WERI-Rb-1 (cell line): ENCODE measurements around the gene EHD4.

Experiments used
- DNase-seq: peaks from one replicate; pipeline ENCODE4 v3.0.0-alpha.2; 2020
- H3K27ac ChIP-seq: fragments of 250-450 bp; sonication (Bioruptor Pico); 2 replicates; pipeline ENCODE4 v1.5.1; 2020; ENCODE audit warnings: mild to moderate bottlenecking, moderate library complexity
- H3K27me3 ChIP-seq: fragments of 250-450 bp; sonication (Bioruptor Pico); 2 replicates; pipeline ENCODE4 v1.5.1; 2021; ENCODE audit warnings: mild to moderate bottlenecking, low read depth, moderate library complexity; ENCODE audit not compliant: insufficient read depth, severe bottlenecking
- H3K36me3 ChIP-seq: fragments of 250-450 bp; sonication (Bioruptor Pico); 2 replicates; pipeline ENCODE4 v1.5.1; 2020; ENCODE audit warnings: mild to moderate bottlenecking, moderate library complexity
- H3K4me3 ChIP-seq: 2 replicates; pipeline ENCODE4 v1.5.1; 2011; ENCODE audit warnings: low read depth, mild to moderate bottlenecking, control low read depth, low read length
- H3K9me3 ChIP-seq: fragments of 250-450 bp; sonication (Bioruptor Pico); 2 replicates; pipeline ENCODE4 v1.5.1; 2021; ENCODE audit warnings: mild to moderate bottlenecking, moderate library complexity; ENCODE audit not compliant: severe bottlenecking
- CTCF ChIP-seq: IDR thresholded peaks from 2 replicates; pipeline ENCODE4 v1.5.1; 2011; ENCODE audit warnings: low read depth, mild to moderate bottlenecking, control low read depth, inconsistent platforms, low read length

EHD4 gene

GRCh38 chr15:41851167-41851523, 121.2 kb downstream of the EHD4 start:
- Histone ChIP-seq H3K27me3 (no peaks in the 10 kb centered on the region), H3K36me3 (peaks cover 17% of the 10 kb centered on the region), H3K9me3 (no peaks in the 10 kb centered on the region), H3K27ac (no peak overlapping the region), H3K4me3 (no peak overlapping the region)
- DNase-seq = no peak
- no peak for TF ChIP-seq CTCF

- Histone ChIP-seq H3K27me3 (no peaks in the 10 kb centered on the region), H3K27ac (no peak overlapping the region), H3K9me3 (no peaks in the 10 kb centered on the region), H3K4me3 (no peak overlapping the region), H3K36me3 (peaks cover 17% of the 10 kb centered on the region)
- no peak for TF ChIP-seq CTCF
- no peak for DNase-seq
Observed at GRCh38 chr15:41850482-41851166, 121.7 kb downstream of the EHD4 start.

- Histone ChIP-seq H3K36me3 (peaks cover 17% of the 10 kb centered on the region), H3K27me3 (no peaks in the 10 kb centered on the region), H3K4me3 (no peak overlapping the region), H3K9me3 (no peaks in the 10 kb centered on the region), H3K27ac (no peak overlapping the region)
- TF ChIP-seq CTCF = no peak
- no peak for DNase-seq
Observed at GRCh38 chr15:41849861-41850260, 122.5 kb downstream of the EHD4 start.

GRCh38 chr15:41849204-41849603, 123.2 kb downstream of the EHD4 start:
- Histone ChIP-seq H3K9me3 (no peaks in the 10 kb centered on the region), H3K36me3 (peaks cover 17% of the 10 kb centered on the region), H3K4me3 (no peak overlapping the region), H3K27me3 (no peaks in the 10 kb centered on the region), H3K27ac (no peak overlapping the region)
- TF ChIP-seq CTCF = no peak
- DNase-seq = no peak

- Histone ChIP-seq H3K36me3 (peaks cover 17% of the 10 kb centered on the region), H3K27ac (no peak overlapping the region), H3K9me3 (no peaks in the 10 kb centered on the region), H3K27me3 (no peaks in the 10 kb centered on the region), H3K4me3 (no peak overlapping the region)
- no peak for DNase-seq
- TF ChIP-seq CTCF = no peak
Observed at GRCh38 chr15:41848631-41849030, 123.7 kb downstream of the EHD4 start.

- no peak for DNase-seq
- Histone ChIP-seq H3K36me3 (peaks cover 17% of the 10 kb centered on the region), H3K27me3 (no peaks in the 10 kb centered on the region), H3K27ac (no peak overlapping the region), H3K9me3 (no peaks in the 10 kb centered on the region), H3K4me3 (no peak overlapping the region)
- TF ChIP-seq CTCF = no peak
Observed at GRCh38 chr15:41847981-41848380, 124.4 kb downstream of the EHD4 start.
